ENCODE data around the gene TF.

GRCh38 chr3:133825969-133826727, 80.0 kb downstream of the TF start:
- TF ChIP-seq EZH2 (optimal IDR thresholded peaks at IDR 0.05; ENCODE audit: low read depth, low read length), result no peak
- TF ChIP-seq CTCF (IDR thresholded peaks at IDR 0.05; ENCODE audit: low read length), result no peak
